Upper lobe of right lung (tissue), 1 donor: Measurements from ENCODE around the gene VEZF1. TPM values are rescaled to one million over a fixed set of nuclear protein-coding genes. Genes with fewer than 3 reads are reported as not detected.

Source experiments
- ATAC-seq: fragments of 200-7000 bp; cut with Tn5 transposase; one replicate; pipeline ENCODE4 v1.9.1; 2020; ENCODE audit warnings: mild to moderate bottlenecking, moderate library complexity
- DNase-seq: peaks from one replicate; pipeline ENCODE4 v3.0.0-alpha.2; 2020
- H3K27ac ChIP-seq: fragments of 200-600 bp; one replicate; pipeline ENCODE4 v1.8.0; 2022
- H3K27me3 ChIP-seq: fragments of 200-600 bp; one replicate; pipeline ENCODE4 v1.8.0; 2022; ENCODE audit warnings: mild to moderate bottlenecking
- H3K36me3 ChIP-seq: fragments of 200-600 bp; one replicate; pipeline ENCODE4 v1.8.0; 2022
- H3K4me1 ChIP-seq: fragments of 200-600 bp; one replicate; pipeline ENCODE4 v1.8.0; 2022
- H3K4me3 ChIP-seq: fragments of 200-600 bp; one replicate; pipeline ENCODE4 v1.8.0; 2022; ENCODE audit warnings: mild to moderate bottlenecking
- H3K9me3 ChIP-seq: fragments of 200-600 bp; one replicate; pipeline ENCODE4 v1.8.0; 2022
- intact Hi-C: fragments of 100-400 bp; cut with DNase I; formaldehyde crosslinking; loops from one replicate; pipeline ENCODE4 v1.11.0; 2022
- total RNA-seq: library from RNA; stranded (reverse); fragmentation: NEBNext Ultra II Directional; extraction: Animal tissue kit (Norgen Biotek cat#: 25700); gene quantifications from one replicate; pipeline ENCODE4 v1.2.1, GENCODE V29; 2021
- TF ChIP-seq, protein P1 (sequence below): fragments of 200-600 bp; IDR thresholded peaks from one replicate; pipeline ENCODE4 v1.8.0; 2022; ENCODE audit warnings: antibody characterized with exemption
- donor health status: DM: no; HTN: yes; CAD: no; lungs with severe emphysema.

Gene VEZF1
- total RNA-seq, 1 donor from 2014 or later = 77.1 TPM

DNA sequence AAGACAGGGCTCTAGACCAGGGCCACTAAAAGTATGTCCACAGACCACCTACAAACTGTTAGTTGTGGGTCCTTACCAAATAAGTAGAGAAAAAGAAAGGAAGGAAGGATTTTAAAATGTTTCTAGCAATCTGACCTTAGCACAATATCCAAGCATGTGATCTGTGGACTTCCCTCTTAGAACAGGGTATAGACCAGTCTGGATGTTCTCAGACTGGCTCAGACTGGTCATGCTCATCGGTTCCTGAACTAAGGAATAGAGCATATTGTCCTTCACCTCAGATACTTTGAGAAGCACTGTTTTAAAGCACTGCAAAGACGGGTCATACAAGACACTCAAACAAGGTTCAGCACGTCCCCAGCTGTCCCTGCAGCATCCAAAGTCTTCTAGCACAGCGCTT lies 58.7 kb downstream of the VEZF1 start:
- TF ChIP-seq, protein P1, sequence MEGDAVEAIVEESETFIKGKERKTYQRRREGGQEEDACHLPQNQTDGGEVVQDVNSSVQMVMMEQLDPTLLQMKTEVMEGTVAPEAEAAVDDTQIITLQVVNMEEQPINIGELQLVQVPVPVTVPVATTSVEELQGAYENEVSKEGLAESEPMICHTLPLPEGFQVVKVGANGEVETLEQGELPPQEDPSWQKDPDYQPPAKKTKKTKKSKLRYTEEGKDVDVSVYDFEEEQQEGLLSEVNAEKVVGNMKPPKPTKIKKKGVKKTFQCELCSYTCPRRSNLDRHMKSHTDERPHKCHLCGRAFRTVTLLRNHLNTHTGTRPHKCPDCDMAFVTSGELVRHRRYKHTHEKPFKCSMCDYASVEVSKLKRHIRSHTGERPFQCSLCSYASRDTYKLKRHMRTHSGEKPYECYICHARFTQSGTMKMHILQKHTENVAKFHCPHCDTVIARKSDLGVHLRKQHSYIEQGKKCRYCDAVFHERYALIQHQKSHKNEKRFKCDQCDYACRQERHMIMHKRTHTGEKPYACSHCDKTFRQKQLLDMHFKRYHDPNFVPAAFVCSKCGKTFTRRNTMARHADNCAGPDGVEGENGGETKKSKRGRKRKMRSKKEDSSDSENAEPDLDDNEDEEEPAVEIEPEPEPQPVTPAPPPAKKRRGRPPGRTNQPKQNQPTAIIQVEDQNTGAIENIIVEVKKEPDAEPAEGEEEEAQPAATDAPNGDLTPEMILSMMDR = no peak
- no peak for DNase-seq
- H3K4me3 ChIP-seq = no peak overlapping the region
- no peaks in the 10 kb centered on the region for H3K36me3 ChIP-seq
- intact Hi-C loops = no loop called here
- H3K9me3 ChIP-seq = no peaks in the 10 kb centered on the region
- peaks cover 43% of the 10 kb centered on the region for H3K4me1 ChIP-seq
- H3K27ac ChIP-seq = no peak overlapping the region
- H3K27me3 ChIP-seq = no peaks in the 10 kb centered on the region
- peak; percentile 80 for ATAC-seq

DNA sequence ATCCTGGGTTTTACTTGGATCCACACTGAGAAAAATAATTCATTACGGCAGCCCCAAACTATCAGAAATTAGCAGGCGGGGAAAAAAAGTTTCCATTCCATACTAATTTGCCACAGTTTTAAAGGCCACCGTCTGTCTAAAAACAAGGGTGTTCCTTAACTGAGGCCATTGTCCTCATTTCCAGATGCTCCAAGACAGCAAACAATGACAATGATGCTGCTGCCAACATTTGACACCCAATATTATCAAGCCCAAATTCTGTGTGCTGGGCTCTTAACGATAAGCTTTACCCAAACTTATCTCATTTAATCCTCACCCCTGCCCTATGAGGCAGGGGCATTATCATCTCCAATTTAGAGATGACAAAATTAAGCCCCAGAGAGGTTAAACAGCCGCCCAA lies 59.1 kb downstream of the VEZF1 start:
- Histone ChIP-seq H3K4me1 (peaks cover 44% of the 10 kb centered on the region), H3K9me3 (no peaks in the 10 kb centered on the region), H3K4me3 (no peak overlapping the region), H3K27me3 (no peaks in the 10 kb centered on the region), H3K27ac (no peak overlapping the region), H3K36me3 (no peaks in the 10 kb centered on the region)
- DNase-seq = no peak
- TF ChIP-seq, protein P1 = no peak
- no peak for ATAC-seq
- intact Hi-C loops = no loop called here

DNA sequence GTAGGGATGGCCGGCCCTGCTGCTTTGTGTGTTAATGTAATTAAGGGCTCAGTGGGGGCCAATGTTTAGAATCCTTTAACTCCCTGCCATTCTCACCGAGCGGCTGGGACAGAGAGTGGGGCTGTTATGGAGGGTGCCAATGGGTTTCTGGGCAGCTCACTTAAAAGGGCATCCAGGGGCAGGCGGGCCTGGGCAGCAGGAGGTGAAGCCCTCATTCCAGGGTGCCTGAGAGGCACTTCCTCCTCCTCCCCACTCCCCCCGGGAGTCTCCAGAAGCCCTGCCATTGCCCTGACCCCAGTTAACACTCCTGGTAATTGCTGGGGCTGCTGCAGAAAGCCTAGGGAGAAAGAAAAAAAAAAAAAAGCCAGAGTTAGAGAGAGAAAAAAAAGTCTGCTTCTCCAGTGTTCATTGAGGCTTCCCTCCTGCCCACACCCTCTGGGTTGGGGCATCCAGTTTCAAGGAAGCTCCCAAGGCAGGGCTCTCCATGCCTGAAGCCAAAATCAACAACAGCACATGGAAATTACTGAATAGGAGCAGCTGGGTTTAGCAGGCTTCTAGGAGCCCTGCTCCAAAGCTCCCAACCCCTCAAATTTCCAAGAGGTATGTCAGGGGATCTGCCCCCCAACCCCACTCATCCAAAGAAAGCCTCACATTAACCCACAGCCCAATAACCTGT lies 60.9 kb downstream of the VEZF1 start:
- Histone ChIP-seq H3K27me3 (no peaks in the 10 kb centered on the region), H3K4me1 (peaks cover 51% of the 10 kb centered on the region), H3K27ac (peak overlapping the region; percentile 47), H3K9me3 (no peaks in the 10 kb centered on the region), H3K4me3 (no peak overlapping the region), H3K36me3 (no peaks in the 10 kb centered on the region)
- TF ChIP-seq, protein P1 = no peak
- intact Hi-C loops = no loop called here
- DNase-seq (no peak), ATAC-seq (peak; percentile 52)

DNA sequence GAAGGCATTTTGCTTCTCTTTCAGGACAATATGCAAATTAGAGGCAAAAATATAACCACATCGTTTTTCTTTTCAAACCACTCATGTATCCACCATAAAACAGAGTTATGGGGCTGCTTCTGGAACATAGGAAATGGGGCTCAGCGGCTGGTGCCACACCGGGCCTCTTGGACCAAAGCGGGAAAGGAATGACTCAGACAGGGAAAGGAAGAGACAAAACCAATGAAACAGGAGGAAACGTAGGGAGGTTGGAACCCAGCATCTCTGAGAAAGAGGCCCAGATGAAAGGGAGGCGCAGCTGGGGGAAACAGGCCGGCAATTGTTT lies 61.4 kb downstream of the VEZF1 start:
- no peak overlapping the region for H3K4me3 ChIP-seq
- peaks cover 56% of the 10 kb centered on the region for H3K4me1 ChIP-seq
- H3K36me3 ChIP-seq = no peaks in the 10 kb centered on the region
- no peaks in the 10 kb centered on the region for H3K27me3 ChIP-seq
- TF ChIP-seq, protein P1 = no peak
- H3K9me3 ChIP-seq = no peaks in the 10 kb centered on the region
- H3K27ac ChIP-seq = peak overlapping the region; percentile 47
- ATAC-seq = no peak
- intact Hi-C loops = no loop called here
- no peak for DNase-seq

DNA sequence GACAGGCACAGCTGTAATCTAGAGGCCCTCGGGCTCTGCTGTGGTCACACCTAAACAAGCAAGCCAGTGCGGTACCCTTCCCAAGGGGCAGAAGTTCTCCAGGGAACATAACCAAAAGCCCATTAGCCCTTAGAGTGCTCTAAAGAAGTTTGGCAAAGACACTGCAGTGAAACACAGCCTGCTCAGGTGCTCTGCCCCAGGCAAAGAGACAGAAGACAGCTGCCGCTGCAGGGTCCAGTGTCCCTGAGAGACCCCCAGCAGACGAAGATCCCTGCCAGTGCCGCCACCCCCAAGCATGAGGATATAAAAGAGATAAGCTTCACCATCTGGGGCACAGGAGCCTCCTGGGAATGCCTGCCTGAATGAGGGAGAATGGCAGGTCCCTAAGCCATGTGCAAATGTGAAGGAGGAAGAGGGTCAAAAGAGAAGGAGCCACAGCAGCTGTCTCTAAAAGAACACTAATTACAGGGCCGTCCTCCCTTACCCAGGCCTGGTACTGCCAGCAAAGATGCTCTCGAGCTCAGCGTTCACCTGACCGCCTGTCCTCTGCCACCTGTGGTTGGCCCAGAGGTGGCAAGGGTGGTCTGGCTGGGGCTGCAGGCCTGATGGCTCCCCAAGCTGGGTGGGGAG lies 62.6 kb downstream of the VEZF1 start:
- Histone ChIP-seq H3K27me3 (no peaks in the 10 kb centered on the region), H3K27ac (no peak overlapping the region), H3K9me3 (no peaks in the 10 kb centered on the region), H3K4me3 (no peak overlapping the region), H3K36me3 (no peaks in the 10 kb centered on the region), H3K4me1 (peaks cover 57% of the 10 kb centered on the region)
- intact Hi-C loops = no loop called here
- DNase-seq (no peak), ATAC-seq (no peak)
- TF ChIP-seq, protein P1 = no peak
